NCI-H82 treated with DMSO at 0.1 percent for 48 hours (cell line): ENCODE results near the gene SUB1.
A peak's percentile ranks its signal among the peaks of the same experiment; 100 is the strongest.
"Not testable (repeated sequence)": the region's sequence is repeated elsewhere in the genome, so short reads cannot be mapped to it uniquely, and the experiment has no call there.

Experiments used
- DNase-seq: peaks from one replicate; lab custom pipeline; 2025; ENCODE audit not compliant: unreplicated experiment; lab: John Stamatoyannopoulos, UW

Gene SUB1

DNA sequence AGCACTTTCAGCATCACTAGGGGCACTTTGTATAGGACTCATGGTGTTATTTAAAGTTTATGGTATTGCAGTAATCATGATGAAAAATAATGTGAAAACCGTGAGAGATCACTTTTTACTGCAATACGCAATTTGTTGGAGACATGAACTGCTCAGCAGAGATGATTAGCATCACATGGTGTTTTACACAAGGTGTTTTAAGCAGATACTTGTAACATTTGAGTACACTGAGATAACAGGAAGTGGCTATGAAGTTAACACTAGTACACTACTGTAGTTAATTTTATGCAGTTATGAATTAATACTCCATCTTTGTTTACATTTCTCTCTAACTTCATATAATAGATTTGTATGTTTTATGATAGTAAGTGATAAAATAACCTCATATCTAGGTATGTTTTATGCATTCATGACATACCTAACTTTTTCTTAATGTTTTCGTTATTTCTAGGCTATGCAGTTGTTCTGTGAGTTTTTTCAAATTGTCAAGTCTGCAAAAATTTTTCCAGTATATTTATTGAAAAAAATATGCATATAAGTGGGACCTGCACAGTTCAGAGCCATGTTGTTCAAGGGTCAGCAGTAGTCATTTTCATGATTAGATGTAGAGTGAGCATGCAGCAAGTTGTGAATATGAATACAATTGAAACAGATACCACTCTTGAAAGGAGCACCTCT is 13.0 kb downstream of the SUB1 start:
- DNase-seq: no peak

- no peak for DNase-seq
Observed at GRCh38 chr5:32598997-32599549, 13.7 kb downstream of the SUB1 start.

DNA sequence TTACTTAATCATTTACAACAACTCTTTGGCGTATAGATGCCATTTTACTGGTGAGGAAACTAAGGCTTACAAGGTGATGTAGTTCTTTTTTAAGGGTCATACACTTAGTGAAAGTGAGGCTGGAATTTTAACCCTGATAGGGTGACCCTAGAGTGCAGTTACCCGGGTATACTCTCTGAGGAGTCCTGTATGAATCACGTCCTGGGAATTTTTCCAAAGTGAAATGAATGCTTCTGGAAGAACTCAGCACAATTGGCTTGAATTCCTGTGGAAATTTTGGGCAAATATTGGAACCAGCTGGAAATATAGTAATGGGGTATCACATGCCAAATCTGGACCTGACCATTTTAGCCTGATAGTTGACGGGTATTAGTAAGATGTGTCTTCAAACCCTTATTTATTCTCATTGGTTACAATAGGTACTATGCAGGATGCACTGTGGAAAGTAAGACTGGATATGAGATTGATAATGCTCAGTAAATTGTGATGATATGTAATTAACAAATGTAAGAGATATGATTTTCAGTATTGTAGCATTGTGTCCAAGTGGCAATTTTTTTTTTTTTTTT is 14.8 kb downstream of the SUB1 start:
- no peak for DNase-seq

DNA sequence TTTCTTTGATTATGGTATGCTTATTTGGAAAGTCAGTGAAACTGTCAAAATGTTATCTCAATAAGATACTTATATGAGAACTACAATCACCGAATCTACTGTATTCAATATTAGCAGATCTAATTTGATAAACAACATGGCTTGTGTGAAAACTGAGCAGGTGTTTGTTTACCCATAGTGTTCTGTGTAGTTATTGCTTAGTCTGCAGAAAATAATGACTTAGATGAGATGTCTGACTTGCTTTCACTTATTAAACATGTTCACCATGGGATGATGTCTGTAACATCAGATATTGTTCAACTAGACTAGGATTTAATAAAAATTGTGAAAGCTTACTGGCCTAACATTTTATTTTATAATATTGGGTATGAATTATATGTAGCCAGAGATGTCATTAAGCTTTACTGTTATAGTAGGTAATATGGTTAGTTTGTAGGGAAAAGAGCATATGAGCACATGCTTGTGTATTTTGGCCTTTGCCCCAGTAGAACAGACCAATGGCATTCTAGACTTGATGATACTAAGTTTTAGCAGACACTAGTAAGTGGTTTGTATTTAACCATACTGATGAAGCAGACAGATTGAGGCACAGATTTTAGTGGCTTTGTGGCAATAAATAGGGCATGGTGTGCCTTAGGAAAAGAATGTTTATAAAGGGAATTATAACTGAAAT is 16.4 kb downstream of the SUB1 start:
- no peak for DNase-seq

GRCh38 chr5:32602906-32603305 is 17.5 kb downstream of the SUB1 start:
- no peak for DNase-seq

- no peak for DNase-seq
Observed at GRCh38 chr5:32604800-32605765, 19.7 kb downstream of the SUB1 start.

- DNase-seq: no peak
Observed at GRCh38 chr5:32605766-32606152, 20.4 kb downstream of the SUB1 start.

GRCh38 chr5:32612134-32612888 is 27.0 kb downstream of the SUB1 start:
- no peak for DNase-seq

GRCh38 chr5:32613050-32613672 is 27.8 kb downstream of the SUB1 start:
- DNase-seq: peak; percentile 36

DNA sequence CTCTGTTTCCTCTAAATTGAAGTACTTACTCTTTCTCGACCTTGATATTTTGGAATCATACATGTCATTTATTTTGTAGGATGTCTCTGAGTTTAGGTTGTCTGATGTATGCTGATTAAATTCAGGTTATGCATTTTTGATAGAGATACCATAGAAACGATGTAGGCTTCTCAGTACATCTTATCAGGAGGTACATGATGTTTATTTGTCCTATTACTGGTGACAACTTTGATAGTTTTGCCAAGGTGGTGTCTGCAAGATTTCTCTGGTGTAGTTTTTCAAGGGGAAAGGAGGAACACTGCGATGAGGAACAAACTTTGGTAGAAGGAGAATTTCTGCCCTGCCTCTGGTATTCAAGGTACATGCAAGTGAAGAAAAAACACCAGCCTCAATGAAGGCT is 29.9 kb downstream of the SUB1 start:
- DNase-seq: no peak

DNA sequence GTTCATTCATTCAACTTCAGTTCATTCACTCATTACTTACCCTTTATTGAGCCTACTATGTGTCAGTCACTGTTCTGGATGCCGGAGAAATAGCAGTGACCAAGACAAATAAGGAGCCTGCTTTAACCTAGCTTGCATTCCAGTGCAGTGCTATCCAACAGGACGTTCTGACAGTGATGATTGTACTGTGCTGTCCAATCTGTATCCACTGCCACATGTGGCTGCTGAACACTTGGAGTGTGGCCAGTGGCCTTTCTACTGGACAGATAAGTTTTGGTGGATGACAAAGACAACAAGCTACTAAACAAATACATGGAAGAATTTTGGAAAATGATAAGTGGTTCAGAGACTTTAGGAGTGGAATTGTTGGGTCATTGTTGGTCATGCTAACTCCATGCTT is 33.6 kb downstream of the SUB1 start:
- DNase-seq: no peak

DNA sequence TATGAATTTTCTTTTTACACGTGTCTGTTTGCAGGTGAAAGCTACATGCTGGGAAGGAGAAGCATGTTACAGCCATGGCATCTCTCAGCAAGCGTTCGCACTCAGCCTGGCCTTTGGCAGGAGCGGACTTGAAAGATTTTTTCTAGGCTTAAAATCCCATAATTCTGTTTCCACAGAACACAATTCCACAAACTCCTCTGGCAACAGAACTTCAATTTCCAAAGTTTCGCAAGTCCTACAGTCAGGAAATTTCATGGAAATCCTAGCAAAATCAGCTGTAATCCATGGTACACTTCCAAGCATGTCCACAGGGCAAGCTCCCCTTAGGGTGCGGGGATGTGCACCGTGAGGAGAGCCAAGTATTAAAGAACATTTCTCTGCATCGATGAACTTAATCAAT is 35.9 kb downstream of the SUB1 start:
- DNase-seq: no peak

GRCh38 chr5:32625106-32625505 is 39.7 kb downstream of the SUB1 start:
- DNase-seq: no peak

GRCh38 chr5:32625547-32625946 is 40.2 kb downstream of the SUB1 start:
- DNase-seq: no peak

DNA sequence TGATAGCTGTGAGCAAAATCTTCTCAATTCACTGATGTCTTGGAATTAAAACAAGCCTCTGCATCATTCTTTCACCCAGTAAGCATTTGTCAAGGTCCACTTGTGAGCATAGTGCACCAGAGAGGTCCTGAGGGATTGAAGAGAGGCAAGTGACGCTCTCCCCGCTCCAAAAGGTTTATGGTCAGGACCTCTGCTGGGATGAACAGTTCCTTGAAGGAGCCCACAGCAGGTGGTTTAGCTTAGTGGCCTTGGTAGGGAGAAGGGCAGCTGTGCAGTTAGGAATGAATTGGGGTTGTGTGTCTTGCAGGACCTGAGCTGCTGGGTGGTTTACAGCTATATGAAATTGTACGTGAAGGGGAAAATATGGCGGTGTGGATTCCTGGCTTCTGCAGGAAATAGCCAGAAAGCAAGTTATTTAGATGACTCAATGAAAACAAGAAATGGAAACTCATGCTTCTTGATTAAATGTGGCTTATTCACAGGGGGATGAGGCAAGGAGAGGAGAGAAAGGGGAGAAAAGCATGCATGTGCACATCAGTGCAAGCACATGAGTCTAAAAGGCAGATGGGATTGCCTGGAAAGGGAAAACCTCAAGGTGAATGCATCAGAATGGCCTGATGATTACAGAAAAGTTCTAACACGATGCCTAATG is 42.0 kb downstream of the SUB1 start:
- DNase-seq: no peak

DNA sequence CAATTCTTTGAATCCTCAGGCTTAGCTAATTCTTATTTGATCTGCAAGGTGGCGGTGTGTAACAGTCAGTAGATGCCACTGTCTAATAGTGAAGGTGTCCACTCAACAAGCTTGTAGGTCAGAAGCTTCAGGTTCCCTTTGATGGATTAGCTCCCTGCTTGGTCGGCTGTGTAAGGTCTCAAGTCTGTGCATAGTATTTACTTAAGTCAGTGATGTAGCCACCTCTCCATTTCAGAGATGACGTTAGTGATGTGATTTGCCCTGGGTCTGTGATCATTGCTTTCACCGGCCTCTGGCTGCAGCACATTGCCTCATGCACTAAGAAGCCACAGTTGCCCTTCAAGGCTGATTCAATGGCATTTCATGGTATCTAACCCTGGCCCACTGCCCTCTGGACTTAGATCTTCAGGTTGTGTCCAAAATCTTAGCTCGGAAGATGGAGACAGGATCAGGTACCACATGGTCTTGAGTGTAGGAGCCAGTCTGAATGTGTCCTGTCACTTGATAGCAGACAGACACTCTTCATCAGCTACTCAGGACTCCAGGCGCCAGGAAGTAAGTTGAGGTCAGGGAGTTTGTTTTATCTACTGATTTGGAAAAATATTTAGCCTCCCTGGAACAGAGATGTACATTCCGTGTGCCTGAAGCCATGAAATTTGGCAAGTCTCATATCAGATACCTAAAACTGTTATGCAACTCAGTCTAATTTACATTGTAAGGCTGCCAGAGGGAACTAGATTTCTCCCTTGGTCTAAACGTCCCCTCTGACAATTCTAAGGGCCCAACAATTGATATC is 42.9 kb downstream of the SUB1 start:
- DNase-seq: no peak

- no peak for DNase-seq
Observed at GRCh38 chr5:32630867-32631491, 45.6 kb downstream of the SUB1 start.

GRCh38 chr5:32633017-32633416 is 47.7 kb downstream of the SUB1 start:
- DNase-seq: not testable (repeated sequence)
